Pons (tissue), 1 donor: ENCODE measurements around the gene FAM83E.
"Not testable (repeated sequence)": the region's sequence is repeated elsewhere in the genome, so short reads cannot be mapped to it uniquely, and the experiment has no call there.

Source experiments
- DNase-seq: peaks from one replicate; pipeline ENCODE4 v3.0.0-alpha.2; 2016; ENCODE audit warnings: low spot score

Gene FAM83E

DNA sequence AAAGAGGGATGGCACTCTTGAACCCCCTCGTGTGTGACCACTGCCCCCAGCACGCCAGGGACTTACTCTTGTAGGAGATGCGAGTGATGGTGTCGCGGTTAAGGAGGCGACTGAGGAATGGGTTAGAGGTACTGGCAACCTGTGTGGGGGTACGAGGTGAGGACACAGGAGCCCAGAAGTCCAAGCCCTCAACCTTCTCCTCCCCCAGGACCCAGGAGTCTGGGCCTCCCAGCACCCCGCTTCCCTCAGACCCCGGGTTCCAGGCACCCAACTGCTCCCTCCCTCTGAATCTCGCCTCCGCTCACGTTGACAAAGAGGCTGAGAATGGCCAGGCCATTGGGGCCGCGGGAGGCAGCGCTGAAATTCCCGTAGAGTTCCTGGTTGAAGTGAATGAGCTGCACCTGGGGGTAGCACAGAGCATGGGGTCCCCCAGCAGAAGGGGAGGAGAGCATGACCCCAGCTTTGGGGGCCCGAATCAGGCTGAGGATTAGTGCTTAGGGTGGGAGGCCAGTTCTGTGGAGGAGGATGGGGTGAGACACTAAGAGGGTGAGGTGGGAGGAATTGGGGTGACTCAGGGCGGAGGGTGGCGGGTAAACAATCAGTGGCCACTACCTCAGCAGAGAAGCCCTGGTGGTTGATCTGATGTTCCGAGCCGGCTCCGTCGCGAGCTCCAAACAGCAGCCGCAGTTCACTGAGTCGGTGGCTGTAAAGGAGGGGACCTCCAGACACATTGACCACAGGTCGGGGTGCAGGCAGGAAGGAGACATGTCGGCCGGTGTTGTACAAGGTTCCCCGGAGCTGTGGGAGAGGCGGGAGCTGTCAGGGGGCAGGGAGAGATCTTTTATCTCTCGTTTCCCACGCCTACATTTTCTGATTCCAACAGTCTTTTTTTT lies 24.9 kb upstream of the FAM83E start:
- peak; percentile 8 for DNase-seq

DNA sequence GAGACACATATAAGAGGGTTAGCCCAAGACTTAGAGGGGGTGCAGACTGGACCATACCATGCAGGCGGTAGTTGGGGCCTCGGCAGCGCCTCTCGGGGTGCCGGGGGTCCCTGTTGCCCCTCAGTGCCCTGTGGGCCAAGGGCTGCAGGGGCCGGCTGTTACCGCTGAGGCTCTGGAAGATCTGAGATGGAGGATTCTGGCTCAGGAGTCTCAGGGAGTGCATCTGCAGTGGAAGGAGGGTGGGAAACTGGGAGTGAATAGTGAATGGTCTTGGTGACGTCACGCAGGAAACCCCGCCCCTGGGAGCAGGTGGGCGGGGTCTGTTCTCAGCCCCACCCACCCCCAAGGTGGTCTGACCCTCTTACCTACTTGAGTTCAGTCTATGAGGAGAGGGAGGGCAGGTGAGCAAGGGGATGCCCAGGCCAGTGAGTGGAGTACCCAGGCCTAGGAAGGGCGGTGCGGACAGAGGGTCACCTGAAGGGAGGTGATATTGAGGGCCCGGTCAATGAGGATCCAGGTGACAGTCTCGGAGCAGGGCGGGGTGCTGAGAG lies 24.0 kb upstream of the FAM83E start:
- DNase-seq: no peak

DNA sequence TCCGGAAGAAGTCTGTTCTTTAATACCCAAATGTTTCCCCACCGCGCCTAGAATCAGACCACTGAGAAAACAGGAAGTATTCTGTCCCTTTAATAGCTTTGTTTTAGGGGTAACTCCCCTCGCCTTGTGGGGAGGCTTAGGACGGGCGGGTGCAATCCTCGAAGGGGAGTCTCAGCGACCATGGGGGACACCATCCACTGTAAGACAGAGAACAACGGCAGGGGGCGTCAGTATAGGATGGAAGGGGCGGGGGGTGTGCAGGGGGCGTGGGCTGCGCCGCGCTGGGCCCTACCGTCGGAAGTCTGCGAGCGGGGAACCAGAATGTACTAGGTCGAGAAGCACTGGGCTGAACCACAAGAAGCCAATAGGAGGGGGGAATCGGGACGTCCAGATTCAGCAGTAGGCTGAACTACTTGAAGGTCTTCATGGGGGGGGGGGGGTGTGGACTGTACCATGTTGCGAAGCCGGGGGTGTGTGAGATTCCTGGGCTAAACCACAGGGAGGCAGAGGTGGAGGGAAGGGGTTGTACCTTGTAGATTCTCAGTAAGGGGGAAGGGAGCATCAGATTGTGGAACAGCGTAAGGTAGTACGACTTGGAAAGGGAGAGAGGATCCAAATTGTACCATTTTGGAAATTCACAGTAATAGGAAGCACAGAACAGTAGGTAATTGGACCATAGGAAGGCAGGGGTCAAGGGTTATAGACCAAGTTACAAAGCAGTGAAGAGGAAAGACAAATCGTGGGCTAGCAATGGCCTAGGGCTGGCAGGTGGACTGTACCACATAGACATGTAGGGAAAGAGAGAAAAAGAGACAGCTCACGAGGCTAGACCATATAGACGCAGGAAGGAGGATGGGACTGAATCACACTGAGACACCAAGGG lies 23.3 kb upstream of the FAM83E start:
- DNase-seq: peak; percentile 95

DNA sequence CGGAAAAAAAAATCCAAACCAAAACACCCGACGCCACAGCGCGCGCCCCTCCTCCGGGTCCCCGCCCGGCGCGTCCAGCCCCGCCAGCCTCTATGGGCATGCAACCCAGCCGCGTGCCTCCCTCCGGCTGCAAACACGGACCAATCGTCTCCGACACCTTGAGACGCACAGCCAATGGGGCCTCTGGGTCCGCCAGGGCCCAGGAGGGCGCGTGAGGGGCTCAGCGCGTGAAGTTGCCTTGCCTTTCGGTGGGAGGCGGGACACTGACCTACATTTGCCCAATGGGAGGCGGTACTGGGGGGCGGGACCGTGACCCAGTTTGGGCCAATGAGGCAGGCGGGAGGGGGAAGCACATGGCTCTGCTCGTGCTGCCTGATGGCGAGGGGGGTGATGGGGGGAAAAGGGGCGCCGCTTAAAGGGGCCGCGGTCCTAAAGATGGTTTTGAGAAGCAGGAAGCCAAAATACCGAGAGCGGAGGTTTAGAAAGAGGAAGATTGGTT lies 22.6 kb upstream of the FAM83E start:
- peak; percentile 99 for DNase-seq

DNA sequence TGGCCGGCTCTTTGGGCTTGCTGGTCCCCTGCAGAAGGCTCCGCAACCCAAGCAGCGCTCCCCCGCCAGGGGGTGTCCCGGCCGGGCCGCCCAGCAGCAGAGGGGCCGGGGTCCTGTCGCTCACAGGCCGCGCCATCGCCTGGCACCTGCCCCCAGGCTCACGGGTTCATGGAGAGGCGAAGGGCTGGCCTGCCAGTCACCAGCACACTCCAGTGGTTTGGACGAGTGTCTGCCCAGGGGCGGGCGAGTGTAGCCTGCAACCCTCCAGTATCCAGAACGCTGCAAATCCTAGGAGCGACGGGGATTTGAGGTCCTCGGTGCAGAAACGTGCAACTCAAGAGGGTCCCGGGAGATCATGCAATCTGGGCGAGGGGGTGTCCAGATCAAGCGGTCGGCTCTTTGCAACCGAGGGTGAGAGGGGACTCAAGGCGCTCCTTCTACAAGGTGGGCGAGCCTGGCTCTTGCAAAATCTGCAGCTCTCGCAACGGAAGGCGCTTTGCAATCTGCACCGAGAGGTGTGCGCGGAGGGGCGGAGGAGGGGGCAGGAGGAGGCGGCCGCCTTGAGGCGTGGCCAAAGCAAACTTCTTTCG lies 22.1 kb upstream of the FAM83E start, which contains the start of gene DBP:
Gene DBP (minus strand): TSS at position 521 of the 590 bp plus-strand sequence. CDS start 385 bp downstream, at position 136.
- DNase-seq: no peak

DNA sequence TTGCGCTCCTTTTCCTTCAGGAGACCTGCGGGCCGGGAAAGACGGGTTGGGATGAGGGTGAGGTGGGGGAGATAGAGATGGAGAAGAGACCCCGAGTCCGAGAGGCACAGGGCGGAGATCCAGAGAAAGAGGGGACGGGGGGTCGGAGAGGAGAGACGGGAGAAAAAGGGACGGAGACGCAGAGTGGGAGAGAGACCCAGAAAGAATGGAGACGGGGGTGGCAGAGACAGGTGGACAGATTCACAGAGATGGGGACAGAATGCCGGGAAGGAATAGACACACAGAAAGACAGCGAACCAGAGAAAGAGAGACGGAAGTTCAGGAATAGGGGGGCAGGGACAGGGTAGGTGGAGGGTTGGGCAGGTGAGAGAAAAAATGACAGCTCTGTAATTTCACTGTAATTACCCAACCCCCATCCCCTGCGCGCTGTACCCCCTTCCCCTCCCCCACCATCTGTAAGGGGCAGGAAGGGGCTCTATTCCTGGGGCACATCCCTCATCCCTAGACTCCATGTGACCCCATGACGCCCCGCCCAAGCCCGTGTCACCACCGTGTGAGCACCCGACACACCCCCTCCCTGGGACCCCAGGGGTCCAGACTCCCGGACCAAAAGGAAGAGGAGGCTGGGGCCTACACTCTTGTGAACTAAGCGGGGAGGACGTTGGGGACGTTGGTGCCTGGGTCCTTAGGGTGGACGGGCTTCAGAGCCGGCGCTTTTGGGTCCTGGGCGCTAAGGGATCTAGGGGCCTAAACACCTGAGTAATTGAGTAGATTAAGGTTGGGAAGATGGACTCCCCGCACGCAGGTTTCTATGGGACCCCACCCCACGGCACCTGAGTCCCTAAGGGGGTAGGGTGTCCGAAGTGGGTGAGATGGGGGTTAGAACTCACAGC lies 21.3 kb upstream of the FAM83E start:
- DNase-seq: peak; percentile 65

DNA sequence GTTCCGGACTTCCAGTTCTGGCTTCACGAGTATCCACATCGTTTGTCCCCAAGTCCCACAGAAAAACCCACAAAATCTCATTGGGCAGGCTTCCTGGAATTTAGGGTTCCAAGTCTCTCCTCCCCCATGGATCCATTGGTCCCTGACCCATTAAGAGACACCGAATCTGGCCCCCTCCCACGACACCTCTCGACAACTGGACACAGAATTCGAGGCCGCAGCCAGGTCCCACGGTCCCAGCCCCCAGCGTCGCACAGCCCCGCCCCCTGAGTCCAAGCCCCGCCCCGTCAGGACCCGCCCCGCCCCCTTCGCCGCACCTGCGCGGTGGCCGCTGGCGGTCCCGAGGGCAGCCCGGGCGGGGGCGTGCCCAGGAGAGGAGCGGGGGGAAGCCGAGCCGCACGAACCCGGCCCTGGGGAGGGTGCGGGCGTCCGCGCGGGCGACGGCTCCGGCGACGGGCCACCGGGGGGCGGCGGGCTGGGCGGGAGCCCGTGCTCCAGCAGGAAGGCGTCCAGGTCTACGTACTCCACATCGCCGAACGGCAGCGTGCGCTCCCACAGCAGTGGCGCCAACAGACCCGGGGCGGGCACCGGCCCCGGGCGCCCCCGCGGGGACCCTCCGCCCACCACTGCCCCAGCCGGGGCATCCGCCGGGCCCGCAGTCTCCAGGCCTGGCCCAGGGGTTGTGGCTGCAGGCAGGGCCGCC lies 20.5 kb upstream of the FAM83E start:
- peak; percentile 62 for DNase-seq

DNA sequence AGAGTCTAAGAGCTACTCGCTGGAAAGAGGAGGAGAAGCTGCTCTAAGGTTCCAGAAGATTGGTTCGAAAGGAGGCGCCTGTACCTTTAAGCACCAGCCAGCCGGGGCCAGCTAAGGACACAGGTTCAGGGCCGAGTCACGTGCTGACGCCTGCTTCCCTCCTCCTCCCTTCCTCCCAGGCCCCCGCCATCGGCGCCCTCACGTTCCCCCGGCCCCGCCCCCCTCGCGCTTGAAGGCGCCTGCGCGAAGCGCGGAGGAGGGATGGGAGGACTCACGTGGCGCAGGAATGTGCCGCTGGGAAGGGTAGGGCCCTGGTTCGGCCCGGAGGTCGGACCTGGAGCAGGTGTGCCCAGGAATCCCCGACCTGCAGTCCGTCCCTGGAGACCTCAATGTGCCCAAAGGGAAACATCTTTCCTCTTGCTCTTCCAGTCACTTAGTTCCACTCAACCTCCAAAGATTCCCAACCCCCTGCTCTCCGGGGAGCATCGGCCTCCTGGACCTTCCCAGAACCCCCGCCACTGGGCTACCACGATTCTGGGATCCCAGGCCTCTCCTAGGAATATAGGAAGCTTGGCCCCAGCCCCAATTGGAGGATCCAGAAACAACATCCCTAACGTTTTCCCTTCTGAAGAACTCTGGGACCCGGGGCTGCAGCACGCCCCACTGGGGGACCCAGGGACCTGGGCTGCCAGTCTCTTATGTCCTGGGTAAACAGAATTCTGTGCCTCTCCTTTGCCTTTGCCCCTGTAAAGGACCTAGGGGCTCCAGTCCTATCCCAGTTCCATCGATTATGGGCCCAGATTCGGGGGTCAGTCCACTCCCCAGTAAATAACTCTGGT lies 19.8 kb upstream of the FAM83E start:
- peak; percentile 93 for DNase-seq

DNA sequence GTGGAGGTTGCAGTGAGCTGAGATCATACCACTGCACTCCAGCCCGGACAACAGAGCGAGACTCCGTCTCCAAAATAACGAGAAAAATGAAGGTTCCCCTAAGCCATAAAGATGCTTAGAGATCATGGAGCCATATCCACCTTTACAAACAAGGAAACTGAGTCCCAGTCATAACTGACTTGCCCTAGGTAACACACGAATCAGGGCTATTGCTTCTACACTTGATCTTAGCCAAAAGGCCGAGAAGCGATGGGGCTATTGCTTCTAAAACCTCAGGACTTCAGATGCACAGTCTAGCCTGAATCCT lies 19.1 kb upstream of the FAM83E start:
- DNase-seq: no peak

DNA sequence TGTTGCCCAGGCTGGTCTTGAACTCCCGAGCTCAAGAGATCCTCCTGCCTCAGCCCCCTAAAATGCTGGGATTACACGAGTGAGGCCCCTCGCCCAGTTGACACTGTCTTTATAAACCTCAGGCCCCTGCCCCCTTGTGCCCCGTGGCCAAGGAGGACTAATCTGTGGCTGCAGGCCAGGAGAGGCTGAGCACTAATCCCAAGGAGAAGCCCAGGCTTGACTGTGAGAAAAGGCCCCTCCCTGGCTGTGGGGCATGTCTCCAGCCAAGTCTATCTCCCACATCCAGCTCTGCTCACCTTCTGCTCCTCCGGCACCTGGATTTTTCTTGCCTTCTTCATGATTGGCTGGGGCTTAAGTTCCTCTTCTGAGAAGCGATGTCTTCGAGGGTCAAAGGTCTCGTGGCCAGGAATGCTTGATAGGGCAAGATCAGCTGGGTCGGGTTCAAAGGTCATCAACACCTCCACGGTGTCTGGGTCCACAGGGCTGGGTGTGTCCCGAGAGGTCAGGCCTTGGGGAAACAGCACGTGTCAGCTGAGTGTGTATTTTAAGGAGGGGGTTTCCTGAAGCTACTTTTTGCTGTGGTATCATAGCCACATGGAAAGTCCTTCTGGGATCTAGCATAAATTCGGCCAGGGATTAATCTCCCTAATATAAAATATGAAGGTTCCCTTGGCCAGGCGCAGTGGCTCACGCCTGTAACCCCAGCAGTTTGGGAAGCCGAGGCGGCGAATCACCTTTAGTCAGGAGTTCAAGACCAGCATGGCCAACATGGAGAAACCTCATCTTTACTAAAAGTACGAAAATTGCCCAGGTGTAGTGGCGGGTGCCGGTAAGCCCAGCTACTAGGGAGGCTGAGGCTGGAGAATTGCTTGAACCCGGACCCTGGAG lies 18.5 kb upstream of the FAM83E start:
- DNase-seq: peak; percentile 5

DNA sequence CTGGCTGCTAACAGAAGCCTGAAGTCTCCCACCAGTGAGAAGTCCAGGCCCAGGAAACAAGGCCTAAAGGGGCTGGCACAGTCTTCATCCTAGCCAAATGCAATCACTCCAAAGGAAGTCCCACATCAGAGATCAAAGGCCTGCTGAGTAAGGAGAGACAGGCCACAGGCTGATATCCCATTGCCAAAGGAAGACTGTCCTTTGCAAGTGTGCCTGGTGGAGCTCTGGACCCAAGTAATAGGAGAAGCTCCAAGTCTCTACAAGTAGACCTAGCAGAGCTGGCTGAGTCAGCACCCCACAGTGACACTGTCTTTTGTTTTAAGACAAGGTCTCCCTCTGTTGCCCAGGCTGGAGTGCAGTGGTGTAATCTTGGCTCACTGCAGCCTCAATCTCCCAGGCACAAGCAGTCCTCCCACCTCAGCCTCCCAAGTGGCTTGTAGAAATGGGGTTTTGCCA lies 17.8 kb upstream of the FAM83E start:
- DNase-seq: no peak

DNA sequence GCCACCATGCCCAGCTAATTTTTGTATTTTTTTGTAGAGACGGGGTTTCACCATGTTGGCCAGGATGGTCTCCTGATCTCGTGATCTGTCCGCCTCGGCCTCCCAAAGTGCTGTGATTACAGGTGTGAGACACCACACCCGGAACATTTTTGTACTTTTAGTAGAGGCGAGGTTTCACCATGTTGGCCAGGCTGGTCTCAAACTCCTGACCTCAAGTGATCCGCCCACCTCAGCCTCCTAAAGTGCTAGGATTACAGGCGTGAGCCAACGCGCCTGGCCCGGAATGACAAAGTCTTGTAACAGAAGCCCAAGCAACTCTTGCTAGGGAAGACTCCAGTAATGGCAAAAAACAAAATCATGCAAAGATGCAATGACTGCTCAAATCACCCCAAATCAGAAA lies 17.4 kb upstream of the FAM83E start:
- not testable (repeated sequence) for DNase-seq

DNA sequence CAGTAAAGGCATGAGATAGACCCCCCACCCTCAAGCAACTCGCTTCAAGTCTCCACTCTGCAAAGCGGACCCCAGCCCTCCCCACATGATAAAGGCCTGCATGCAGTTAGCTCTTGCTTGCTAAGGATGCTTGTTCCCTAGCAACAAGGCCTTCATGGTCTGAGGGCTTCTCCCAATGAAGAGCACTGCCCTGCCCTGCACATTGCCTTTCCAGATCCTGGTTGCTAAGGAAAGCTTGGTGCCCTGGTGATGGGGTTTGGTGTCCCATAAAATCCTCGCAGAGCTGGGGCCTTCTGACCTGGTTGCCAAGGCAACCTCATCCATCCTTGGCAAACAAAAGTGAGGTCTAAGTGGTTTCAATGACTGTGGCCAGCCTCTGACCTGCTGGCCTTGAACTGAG lies 16.3 kb upstream of the FAM83E start:
- peak; percentile 29 for DNase-seq

DNA sequence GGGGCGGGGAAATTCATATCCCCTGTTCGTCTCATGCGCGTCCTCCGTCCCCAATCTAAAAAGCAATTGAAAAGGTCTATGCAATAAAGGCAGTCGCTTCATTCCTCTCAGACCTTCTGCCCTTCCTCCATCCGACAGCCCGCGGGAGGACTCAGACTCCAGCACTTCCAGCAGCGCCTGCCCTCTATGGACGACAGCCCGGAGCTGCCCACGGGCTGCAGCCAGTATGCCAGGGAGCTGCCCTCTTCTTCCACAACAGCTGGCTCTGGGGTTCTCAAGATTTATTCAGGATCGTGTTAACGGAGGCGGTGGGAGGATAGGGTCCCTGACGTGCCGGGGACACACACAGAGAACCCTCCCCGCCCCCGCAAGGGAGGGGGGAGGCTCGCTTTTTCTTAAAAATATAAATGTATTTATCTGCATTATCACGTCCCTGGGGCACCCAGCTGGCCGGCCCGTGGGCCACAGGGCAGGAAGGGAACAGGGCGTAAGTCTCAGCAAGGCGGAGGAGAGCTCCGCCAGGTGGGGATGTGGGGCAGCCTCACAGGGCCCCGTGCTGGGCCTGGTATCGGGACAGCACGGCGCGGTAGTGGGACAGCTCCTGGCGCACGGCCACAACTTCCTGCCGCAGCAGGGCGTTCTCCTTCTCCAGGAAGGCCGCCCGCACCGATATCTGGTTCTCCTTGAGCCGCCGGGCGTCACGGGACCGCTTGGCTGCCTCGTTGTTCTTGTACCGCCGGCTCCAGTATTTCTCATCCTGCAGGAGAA lies 15.6 kb upstream of the FAM83E start:
- peak; percentile 48 for DNase-seq

DNA sequence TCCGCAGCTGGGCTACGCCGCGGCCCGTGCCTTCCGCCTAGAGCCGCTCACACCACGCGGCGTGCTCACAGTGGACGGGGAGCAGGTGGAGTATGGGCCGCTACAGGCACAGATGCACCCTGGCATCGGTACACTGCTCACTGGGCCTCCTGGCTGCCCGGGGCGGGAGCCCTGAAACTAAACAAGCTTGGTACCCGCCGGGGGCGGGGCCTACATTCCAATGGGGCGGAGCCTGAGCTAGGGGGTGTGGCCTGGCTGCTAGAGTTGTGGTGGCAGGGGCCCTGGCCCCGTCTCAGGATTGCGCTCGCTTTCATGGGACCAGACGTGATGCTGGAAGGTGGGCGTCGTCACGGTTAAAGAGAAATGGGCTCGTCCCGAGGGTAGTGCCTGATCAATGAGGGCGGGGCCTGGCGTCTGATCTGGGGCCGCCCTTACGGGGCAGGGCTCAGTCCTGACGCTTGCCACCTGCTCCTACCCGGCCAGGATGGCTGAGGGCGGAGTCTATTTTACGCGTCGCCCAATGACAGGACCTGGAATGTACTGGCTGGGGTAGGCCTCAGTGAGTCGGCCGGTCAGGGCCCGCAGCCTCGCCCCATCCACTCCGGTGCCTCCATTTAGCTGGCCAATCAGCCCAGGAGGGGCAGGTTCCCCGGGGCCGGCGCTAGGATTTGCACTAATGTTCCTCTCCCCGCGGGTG lies 14.9 kb upstream of the FAM83E start:
- DNase-seq: peak; percentile 44

DNA sequence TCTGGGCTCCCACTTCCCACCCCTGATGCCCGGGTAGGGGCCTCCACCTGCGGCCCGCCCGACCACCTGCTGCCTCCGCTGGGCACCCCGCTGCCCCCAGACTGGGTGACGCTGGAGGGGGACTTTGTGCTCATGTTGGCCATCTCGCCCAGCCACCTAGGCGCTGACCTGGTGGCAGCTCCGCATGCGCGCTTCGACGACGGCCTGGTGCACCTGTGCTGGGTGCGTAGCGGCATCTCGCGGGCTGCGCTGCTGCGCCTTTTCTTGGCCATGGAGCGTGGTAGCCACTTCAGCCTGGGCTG lies 14.4 kb upstream of the FAM83E start:
- no peak for DNase-seq
